Measurements from ENCODE around the gene KLK12. TPM values are rescaled to one million over a fixed set of nuclear protein-coding genes. Genes with fewer than 3 reads are reported as not detected.

The KLK12 gene
- total RNA-seq, 4 donors from 2014 or later = not detected

DNA sequence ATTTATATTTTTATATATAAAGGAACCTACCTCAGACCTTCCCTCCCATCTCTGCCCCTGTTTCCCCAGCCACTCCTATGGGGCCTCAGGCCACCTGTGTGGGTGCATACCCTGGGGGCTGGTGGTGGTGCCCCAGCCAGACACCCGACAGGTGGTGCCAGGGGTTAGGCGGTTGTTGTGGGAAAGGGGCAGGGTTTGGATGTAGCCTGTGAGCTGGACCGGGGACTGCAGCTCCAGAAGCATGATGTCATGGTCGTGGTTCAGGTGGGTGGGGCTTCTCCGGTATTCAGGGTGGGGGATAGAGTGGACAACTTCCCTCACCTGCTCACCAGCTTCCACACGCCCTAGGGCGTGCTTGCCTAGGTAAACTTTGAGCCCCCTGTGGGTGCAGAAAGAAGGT, 24.9 kb upstream of the KLK12 start:
- no peak for DNase-seq (ENCODE audit: extremely low spot score)
- 76% methylated on average over 6 of the region's 7 CpGs for WGBS
- intact Hi-C loops (cut with DNase I) = no loop called here

GRCh38 chr19:51055866-51056265, 21.1 kb upstream of the KLK12 start:
- no peak overlapping the region for H3K27ac ChIP-seq (replicated peaks in 1 of 4)
- H3K9me3 ChIP-seq = no peaks in the 10 kb centered on the region
- no peak for TF ChIP-seq POLR2A (IDR thresholded peaks at IDR 0.05; ENCODE audit: low read depth)
- no peaks in the 10 kb centered on the region for H3K36me3 ChIP-seq
- H3K4me3 ChIP-seq = no peak overlapping the region
- intact Hi-C loops (cut with DNase I) = no loop called here
- no peak for DNase-seq (ENCODE audit: extremely low spot score)
- H3K4me1 ChIP-seq = no peaks in the 10 kb centered on the region
- H3K27me3 ChIP-seq = peaks cover 0 to 42% (median 0%) of the 10 kb centered on the region in 4 donors

More for the DNA sequence above, 24.9 kb upstream of the KLK12 start:
- peaks cover 0 to 42% (median 1%) of the 10 kb centered on the region in 4 donors for H3K27me3 ChIP-seq
- H3K36me3 ChIP-seq = no peaks in the 10 kb centered on the region
- H3K27ac ChIP-seq (replicated peaks in 1 of 4) = no peak overlapping the region
- H3K4me3 ChIP-seq = no peak overlapping the region
- peaks cover 2 to 3% (median 2%) of the 10 kb centered on the region in 4 donors for H3K4me1 ChIP-seq
- H3K9me3 ChIP-seq = no peaks in the 10 kb centered on the region
- TF ChIP-seq EP300 (IDR thresholded peaks at IDR 0.05) (no peak), POLR2AphosphoS5 (IDR thresholded peaks at IDR 0.05) (no peak), POLR2A (IDR thresholded peaks at IDR 0.05; ENCODE audit: low read depth) (no peak)
- TF ChIP-seq, protein P1, sequence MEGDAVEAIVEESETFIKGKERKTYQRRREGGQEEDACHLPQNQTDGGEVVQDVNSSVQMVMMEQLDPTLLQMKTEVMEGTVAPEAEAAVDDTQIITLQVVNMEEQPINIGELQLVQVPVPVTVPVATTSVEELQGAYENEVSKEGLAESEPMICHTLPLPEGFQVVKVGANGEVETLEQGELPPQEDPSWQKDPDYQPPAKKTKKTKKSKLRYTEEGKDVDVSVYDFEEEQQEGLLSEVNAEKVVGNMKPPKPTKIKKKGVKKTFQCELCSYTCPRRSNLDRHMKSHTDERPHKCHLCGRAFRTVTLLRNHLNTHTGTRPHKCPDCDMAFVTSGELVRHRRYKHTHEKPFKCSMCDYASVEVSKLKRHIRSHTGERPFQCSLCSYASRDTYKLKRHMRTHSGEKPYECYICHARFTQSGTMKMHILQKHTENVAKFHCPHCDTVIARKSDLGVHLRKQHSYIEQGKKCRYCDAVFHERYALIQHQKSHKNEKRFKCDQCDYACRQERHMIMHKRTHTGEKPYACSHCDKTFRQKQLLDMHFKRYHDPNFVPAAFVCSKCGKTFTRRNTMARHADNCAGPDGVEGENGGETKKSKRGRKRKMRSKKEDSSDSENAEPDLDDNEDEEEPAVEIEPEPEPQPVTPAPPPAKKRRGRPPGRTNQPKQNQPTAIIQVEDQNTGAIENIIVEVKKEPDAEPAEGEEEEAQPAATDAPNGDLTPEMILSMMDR (IDR thresholded peaks at IDR 0.05) = no peak

DNA sequence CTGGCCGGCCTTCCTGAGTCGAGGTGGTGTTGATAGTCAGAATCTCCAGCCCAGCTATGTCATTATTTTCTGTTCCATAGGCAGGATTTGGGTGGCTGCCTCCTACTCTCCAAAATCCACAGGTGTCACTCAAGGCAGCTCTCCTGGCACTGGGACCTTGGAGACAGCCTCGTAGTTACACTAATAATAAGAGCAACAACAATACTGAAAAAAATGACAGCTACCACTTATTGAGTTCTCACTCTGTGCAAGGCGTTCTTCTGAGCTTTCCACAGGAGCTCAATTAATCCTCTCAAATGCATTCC, 12.2 kb upstream of the KLK12 start:
- Histone ChIP-seq H3K27me3 (peaks cover 0 to 26% (median 2%) of the 10 kb centered on the region in 4 donors), H3K36me3 (no peaks in the 10 kb centered on the region), H3K4me1 (no peaks in the 10 kb centered on the region), H3K27ac (replicated peaks in 1 of 4) (no peak overlapping the region), H3K9me3 (no peaks in the 10 kb centered on the region), H3K4me3 (no peak overlapping the region)
- intact Hi-C loops (cut with DNase I) = no loop called here
- 12% methylated on average over 2 of the region's 4 CpGs for WGBS
- DNase-seq (ENCODE audit: extremely low spot score) = no peak
- TF ChIP-seq EP300 (IDR thresholded peaks at IDR 0.05) (no peak), POLR2AphosphoS5 (IDR thresholded peaks at IDR 0.05) (no peak), POLR2A (IDR thresholded peaks at IDR 0.05; ENCODE audit: low read depth) (no peak)
- TF ChIP-seq, protein P1 (IDR thresholded peaks at IDR 0.05) = no peak

- H3K27ac ChIP-seq (replicated peaks in 1 of 4) = no peak overlapping the region
- WGBS = 82% methylated on average over 9 of the region's 11 CpGs
- intact Hi-C loops (cut with DNase I) = no loop called here
- H3K36me3 ChIP-seq = no peaks in the 10 kb centered on the region
- H3K9me3 ChIP-seq = no peaks in the 10 kb centered on the region
- H3K27me3 ChIP-seq = peaks cover 0 to 18% (median under 1%) of the 10 kb centered on the region in 4 donors
- no peak for DNase-seq (ENCODE audit: extremely low spot score)
- no peaks in the 10 kb centered on the region for H3K4me1 ChIP-seq
- TF ChIP-seq POLR2A (IDR thresholded peaks at IDR 0.05; ENCODE audit: low read depth) (no peak), EP300 (IDR thresholded peaks at IDR 0.05) (no peak), POLR2AphosphoS5 (IDR thresholded peaks at IDR 0.05) (no peak)
- TF ChIP-seq, protein P1 (IDR thresholded peaks at IDR 0.05) = no peak
- no peak overlapping the region for H3K4me3 ChIP-seq
Observed at GRCh38 chr19:51044327-51044726, 9.5 kb upstream of the KLK12 start.

DNA sequence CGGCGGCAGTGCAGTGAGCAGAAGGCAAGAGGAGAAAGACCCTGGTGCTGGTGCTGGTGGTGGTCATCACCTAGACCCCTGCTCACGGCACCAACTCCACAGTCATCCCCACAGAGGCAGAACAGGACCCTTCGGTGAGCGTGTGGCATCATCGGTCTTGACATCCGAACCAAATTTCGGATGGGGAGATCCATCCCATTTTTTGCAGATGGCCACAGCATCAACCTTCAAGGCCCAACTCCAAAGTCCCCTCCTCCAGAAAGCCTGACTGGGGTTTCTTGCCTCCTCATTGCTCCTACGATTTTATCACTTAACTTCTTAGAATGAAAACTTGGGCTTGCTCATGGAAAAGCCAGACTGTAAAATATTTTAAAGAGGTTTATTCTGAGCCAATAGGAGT, 8.7 kb upstream of the KLK12 start:
- WGBS = 77% methylated on average over 6 of the region's 9 CpGs
- Histone ChIP-seq H3K27ac (replicated peaks in 1 of 4) (no peak overlapping the region), H3K4me3 (no peak overlapping the region), H3K27me3 (peaks cover 0 to 15% (median 0%) of the 10 kb centered on the region in 4 donors), H3K9me3 (no peaks in the 10 kb centered on the region), H3K36me3 (no peaks in the 10 kb centered on the region), H3K4me1 (no peaks in the 10 kb centered on the region)
- DNase-seq (ENCODE audit: extremely low spot score) = no peak
- TF ChIP-seq EP300 (IDR thresholded peaks at IDR 0.05) = no peak
- no peak for TF ChIP-seq POLR2AphosphoS5 (IDR thresholded peaks at IDR 0.05)
- TF ChIP-seq, protein P1 (IDR thresholded peaks at IDR 0.05) = no peak
- no peak for TF ChIP-seq POLR2A (IDR thresholded peaks at IDR 0.05; ENCODE audit: low read depth)
- intact Hi-C loops (cut with DNase I) = no loop called here

Measured in esophagus muscularis mucosa (tissue), 4 donors.